ENCODE measurements around the gene VIPR2. TPM values are rescaled to one million over a fixed set of nuclear protein-coding genes. Genes with fewer than 3 reads are reported as not detected.

Gene VIPR2
- total and polyA plus RNA-seq, 8 donors = 0.28 to 0.80 (median 0.44) TPM

DNA sequence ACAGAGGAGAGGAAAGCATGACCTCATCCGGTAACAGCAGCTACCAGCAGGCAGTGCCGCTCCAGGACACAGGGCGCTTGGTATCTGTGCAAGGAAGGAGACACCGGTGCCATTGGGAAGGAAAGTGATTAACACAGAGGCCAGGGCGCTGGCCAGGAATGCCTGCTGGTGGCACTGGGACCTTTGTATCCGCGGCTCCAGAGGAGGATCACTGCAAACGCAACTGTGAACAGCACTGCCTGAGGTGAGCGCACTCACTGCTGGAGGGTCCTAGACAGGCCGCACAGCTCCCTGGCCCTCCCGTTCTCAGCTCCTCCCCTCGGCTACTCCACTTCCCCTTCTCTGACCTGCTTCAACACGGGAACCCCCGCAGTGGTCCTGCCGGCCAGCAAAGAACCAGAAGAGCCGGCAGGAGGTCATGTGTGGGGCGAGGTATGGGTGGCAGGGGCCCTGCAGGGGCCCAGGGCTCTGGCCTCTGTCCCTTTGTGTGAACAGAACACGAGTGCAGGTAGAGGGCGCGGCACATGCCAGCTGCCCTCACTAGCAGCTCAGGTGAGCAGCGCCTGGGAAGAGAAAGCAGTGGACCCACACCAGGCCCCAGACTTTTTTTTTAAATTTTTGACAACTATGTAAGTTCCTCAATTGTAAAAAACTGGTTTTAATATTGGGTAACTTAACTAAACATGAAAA lies 107.6 kb downstream of the VIPR2 start:
- H3K9me3 ChIP-seq = no peaks in the 10 kb centered on the region
- H3K36me3 ChIP-seq = no peaks in the 10 kb centered on the region
- ATAC-seq (peak; percentile 88), DNase-seq (peak in 1 of 4 donors; percentile 55)
- peaks cover 0 to 31% of the 10 kb centered on the region in 2 donors for H3K27me3 ChIP-seq
- TF ChIP-seq, protein P1, sequence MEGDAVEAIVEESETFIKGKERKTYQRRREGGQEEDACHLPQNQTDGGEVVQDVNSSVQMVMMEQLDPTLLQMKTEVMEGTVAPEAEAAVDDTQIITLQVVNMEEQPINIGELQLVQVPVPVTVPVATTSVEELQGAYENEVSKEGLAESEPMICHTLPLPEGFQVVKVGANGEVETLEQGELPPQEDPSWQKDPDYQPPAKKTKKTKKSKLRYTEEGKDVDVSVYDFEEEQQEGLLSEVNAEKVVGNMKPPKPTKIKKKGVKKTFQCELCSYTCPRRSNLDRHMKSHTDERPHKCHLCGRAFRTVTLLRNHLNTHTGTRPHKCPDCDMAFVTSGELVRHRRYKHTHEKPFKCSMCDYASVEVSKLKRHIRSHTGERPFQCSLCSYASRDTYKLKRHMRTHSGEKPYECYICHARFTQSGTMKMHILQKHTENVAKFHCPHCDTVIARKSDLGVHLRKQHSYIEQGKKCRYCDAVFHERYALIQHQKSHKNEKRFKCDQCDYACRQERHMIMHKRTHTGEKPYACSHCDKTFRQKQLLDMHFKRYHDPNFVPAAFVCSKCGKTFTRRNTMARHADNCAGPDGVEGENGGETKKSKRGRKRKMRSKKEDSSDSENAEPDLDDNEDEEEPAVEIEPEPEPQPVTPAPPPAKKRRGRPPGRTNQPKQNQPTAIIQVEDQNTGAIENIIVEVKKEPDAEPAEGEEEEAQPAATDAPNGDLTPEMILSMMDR (IDR thresholded peaks at IDR 0.05) = no peak
- intact Hi-C loops (cut with DNase I) = no loop called here
- no peak overlapping the region for H3K27ac ChIP-seq
- no peaks in the 10 kb centered on the region for H3K4me1 ChIP-seq
- no peak overlapping the region for H3K4me3 ChIP-seq

- Histone ChIP-seq H3K27ac (no peak overlapping the region), H3K36me3 (no peaks in the 10 kb centered on the region), H3K4me3 (no peak overlapping the region), H3K27me3 (peaks cover 0 to 46% of the 10 kb centered on the region in 2 donors), H3K4me1 (peaks cover 0 to 1% of the 10 kb centered on the region in 2 donors), H3K9me3 (no peaks in the 10 kb centered on the region)
- ATAC-seq (no peak), DNase-seq (no peak)
- TF ChIP-seq, protein P1 (IDR thresholded peaks at IDR 0.05) = no peak
- intact Hi-C loops (cut with DNase I) = no loop called here
These were observed 109.0 kb downstream of the VIPR2 start for GRCh38 chr7:159035571-159036073.

DNA sequence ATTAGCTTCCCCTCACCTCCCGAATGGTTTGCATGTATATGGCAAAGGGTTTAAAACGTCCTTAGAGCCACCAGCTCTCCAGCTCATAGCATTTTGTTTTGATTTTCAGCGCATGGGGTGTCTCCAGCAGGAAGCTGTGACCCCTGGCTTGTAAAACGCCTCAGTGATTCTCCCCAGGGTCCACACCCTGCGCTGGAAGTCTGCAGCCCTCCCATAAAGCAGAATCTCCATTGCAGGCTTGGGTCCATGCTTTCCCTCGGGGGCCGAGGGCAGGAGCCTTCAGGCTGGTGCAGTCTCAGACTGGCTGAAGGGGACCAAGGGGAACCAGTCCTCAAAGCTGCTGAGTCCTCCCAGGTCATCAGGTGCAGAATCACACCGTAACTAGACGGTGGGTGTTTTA lies 109.7 kb downstream of the VIPR2 start:
- Histone ChIP-seq H3K27me3 (peaks cover 0 to 52% of the 10 kb centered on the region in 2 donors), H3K36me3 (no peaks in the 10 kb centered on the region), H3K4me1 (peaks cover 0 to 4% of the 10 kb centered on the region in 2 donors), H3K4me3 (no peak overlapping the region), H3K27ac (no peak overlapping the region), H3K9me3 (no peaks in the 10 kb centered on the region)
- TF ChIP-seq, protein P1 (IDR thresholded peaks at IDR 0.05) = no peak
- no peak for DNase-seq
- ATAC-seq = no peak
- intact Hi-C loops (cut with DNase I) = no loop called here

DNA sequence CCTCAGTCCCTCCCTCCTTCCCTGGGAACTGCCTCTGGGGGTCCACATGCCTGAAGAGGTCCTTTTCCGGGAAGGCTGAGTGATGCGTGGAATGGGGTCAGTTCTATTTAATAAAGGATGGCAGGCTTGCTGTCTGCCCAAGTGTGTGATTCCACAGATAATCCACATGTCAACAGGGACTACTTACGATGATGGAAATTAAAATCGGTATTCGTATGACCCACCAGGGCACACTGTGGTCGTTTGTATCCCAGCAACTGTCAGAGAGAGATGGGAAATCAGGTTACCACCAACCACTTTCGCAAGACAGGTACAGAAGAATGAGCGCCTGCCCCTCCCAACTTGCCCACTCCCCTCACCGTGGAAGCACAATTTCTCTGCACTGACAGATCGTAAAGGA lies 110.3 kb downstream of the VIPR2 start:
- Histone ChIP-seq H3K36me3 (no peaks in the 10 kb centered on the region), H3K4me1 (peaks cover 0 to 4% of the 10 kb centered on the region in 2 donors), H3K27ac (no peak overlapping the region), H3K27me3 (peaks cover 0 to 58% of the 10 kb centered on the region in 2 donors), H3K9me3 (no peaks in the 10 kb centered on the region), H3K4me3 (no peak overlapping the region)
- TF ChIP-seq, protein P1 (IDR thresholded peaks at IDR 0.05) = no peak
- intact Hi-C loops (cut with DNase I) = no loop called here
- DNase-seq (no peak), ATAC-seq (no peak)

- H3K4me3 ChIP-seq = no peak overlapping the region
- H3K36me3 ChIP-seq = no peaks in the 10 kb centered on the region
- no peaks in the 10 kb centered on the region for H3K9me3 ChIP-seq
- TF ChIP-seq, protein P1 (IDR thresholded peaks at IDR 0.05) = no peak
- H3K4me1 ChIP-seq = peaks cover 0 to 4% of the 10 kb centered on the region in 2 donors
- peaks cover 0 to 62% of the 10 kb centered on the region in 2 donors for H3K27me3 ChIP-seq
- DNase-seq (no peak), ATAC-seq (no peak)
- intact Hi-C loops (cut with DNase I) = no loop called here
- no peak overlapping the region for H3K27ac ChIP-seq
These were observed 110.7 kb downstream of the VIPR2 start for GRCh38 chr7:159033956-159034355.
